Gastroesophageal sphincter (tissue), 3 donors: ENCODE data around the gene CD248.

Experiments
- POLR2A ChIP-seq, 2 donors: fragments of 450-650 bp; IDR thresholded peaks; one replicate each; pipeline ENCODE4 v1.6.1; 2017; ENCODE audit warnings: antibody characterized with exemption in 2 of 2, mild to moderate bottlenecking in 2 of 2, moderate library complexity in 1 of 2
- TF ChIP-seq, protein P1 (sequence below), 4 experiments: fragments of 200-600 bp in 2 of 4; fragments of 450-650 bp in 2 of 4; sonication (generic) in 1 of 4; IDR thresholded peaks; one replicate each; pipeline ENCODE4 v1.5.1; 2017 to 2019; ENCODE audit warnings: antibody characterized with exemption in 4 of 4, mild to moderate bottlenecking in 2 of 4, moderate library complexity in 2 of 4

DNA sequence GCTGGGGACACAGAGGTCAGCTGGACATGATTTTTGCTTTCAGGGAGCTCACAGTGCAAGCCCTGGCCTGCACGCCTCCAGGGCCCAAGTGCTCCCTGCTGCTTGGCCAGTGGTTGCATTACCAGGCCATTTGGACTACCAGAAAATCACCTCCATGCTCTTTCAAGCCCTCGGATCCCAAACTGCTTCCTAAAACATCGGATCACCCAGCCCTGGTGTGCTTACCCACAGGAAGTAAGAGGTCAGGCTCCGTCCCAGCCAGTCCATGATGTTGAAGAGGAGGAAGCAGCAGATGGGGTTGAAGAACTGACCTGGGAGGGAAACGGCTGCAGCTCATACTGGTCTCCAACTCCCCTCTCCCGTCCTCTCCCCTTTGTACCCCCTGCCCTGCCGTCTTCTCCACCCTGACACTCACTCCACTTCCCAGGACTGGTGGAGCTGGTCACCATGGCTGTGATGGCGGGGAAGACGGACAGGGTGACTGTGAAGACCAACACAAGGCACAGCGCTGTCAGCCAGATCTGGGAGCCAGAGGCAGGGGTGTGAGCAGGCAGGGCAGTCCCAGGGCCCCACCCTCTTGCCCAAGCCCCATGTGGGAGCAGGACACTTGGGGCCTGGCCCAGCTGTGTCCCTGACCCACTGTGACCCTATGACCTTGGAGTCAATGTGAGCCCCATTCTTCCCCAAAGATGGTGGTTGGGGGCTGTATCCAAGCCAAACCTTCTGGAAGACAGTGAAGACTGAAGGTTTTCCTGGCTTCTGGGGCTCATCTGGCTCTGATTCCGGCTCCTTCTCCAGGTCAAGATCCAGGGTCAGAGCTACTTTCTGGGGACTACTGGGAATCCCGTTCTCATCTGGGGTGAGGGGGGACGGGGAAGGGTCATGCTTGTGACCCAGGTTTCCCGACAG is 49.1 kb upstream of the CD248 start:
- no peak for TF ChIP-seq POLR2A (IDR thresholded peaks at IDR 0.05)
- TF ChIP-seq, protein P1, sequence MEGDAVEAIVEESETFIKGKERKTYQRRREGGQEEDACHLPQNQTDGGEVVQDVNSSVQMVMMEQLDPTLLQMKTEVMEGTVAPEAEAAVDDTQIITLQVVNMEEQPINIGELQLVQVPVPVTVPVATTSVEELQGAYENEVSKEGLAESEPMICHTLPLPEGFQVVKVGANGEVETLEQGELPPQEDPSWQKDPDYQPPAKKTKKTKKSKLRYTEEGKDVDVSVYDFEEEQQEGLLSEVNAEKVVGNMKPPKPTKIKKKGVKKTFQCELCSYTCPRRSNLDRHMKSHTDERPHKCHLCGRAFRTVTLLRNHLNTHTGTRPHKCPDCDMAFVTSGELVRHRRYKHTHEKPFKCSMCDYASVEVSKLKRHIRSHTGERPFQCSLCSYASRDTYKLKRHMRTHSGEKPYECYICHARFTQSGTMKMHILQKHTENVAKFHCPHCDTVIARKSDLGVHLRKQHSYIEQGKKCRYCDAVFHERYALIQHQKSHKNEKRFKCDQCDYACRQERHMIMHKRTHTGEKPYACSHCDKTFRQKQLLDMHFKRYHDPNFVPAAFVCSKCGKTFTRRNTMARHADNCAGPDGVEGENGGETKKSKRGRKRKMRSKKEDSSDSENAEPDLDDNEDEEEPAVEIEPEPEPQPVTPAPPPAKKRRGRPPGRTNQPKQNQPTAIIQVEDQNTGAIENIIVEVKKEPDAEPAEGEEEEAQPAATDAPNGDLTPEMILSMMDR (IDR thresholded peaks at IDR 0.05), result no peak
